Measurements from ENCODE around the gene ADGRG6. TPM values are rescaled to one million over a fixed set of nuclear protein-coding genes. Genes with fewer than 3 reads are reported as not detected.

ADGRG6 gene
- total RNA-seq, 1 donor from 2014 or later = 3.6 TPM

DNA sequence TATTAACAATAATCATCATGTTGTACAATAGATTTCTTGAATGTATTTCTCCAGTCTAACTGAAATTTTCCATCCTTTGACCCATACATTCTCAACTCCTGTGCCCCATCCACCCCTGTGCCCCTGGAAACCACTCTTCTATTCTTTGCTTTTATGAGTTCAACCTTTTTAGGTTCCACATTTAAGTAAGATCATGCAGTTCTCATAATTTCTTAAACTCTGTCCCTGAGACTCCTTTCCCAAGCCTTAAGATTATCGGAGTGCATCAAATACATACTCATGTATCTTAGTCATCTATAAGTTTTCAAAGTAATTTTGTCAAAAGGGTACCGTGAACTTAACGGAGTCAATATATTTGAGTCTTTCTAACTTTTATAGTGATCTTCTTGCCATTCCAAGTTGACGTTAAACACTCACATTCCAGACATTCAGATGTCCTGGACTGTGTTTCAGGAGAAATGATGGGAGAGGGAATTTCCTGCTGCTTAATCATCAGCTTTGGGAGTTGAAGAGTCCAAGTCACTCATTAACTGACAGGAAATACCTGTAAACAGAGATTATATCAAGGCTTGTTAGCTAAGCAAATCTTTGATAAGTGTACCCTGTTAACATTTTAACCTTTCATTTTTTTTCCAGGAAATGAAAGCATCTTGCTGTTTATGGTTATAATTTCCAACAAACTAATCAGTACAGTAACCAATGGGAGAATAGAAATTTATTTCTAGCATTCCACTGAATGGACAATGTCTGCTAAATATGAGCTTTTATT lies 73.3 kb downstream of the ADGRG6 start:
- intact Hi-C loops (cut with micrococcal nuclease) = no loop called here
- H3K4me1 ChIP-seq = peaks cover 38% of the 10 kb centered on the region
- H3K36me3 ChIP-seq = no peaks in the 10 kb centered on the region
- no peak for DNase-seq
- no peak overlapping the region for H3K4me3 ChIP-seq
- no peaks in the 10 kb centered on the region for H3K27me3 ChIP-seq (ENCODE audit: low read depth)
- TF ChIP-seq, protein P1, sequence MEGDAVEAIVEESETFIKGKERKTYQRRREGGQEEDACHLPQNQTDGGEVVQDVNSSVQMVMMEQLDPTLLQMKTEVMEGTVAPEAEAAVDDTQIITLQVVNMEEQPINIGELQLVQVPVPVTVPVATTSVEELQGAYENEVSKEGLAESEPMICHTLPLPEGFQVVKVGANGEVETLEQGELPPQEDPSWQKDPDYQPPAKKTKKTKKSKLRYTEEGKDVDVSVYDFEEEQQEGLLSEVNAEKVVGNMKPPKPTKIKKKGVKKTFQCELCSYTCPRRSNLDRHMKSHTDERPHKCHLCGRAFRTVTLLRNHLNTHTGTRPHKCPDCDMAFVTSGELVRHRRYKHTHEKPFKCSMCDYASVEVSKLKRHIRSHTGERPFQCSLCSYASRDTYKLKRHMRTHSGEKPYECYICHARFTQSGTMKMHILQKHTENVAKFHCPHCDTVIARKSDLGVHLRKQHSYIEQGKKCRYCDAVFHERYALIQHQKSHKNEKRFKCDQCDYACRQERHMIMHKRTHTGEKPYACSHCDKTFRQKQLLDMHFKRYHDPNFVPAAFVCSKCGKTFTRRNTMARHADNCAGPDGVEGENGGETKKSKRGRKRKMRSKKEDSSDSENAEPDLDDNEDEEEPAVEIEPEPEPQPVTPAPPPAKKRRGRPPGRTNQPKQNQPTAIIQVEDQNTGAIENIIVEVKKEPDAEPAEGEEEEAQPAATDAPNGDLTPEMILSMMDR (IDR thresholded peaks at IDR 0.05; ENCODE audit: borderline replicate concordance) = no peak
- H3K27ac ChIP-seq (replicated peaks) = peak overlapping the region; percentile 27
- no peaks in the 10 kb centered on the region for H3K9me3 ChIP-seq (replicated peaks)

DNA sequence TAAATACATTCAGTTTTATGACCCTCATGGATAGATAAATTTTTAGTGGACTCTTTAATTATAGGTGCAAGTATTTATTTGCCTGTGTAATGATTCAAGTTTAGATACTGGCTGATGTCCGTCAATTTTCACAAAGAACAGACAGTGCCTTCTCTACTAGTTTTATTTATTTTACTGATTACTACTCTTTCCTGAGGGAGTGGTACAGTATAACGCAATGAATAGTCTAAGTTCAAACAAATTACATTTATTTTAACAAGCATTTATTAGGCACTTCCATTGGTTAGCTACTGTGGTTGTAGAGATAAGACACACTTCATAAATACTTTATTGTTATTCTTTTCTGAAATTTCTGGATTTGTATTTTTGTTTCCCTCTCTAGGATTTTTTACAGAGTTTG lies 74.3 kb downstream of the ADGRG6 start:
- H3K27ac ChIP-seq (replicated peaks) = no peak overlapping the region
- H3K27me3 ChIP-seq (ENCODE audit: low read depth) = no peaks in the 10 kb centered on the region
- no peaks in the 10 kb centered on the region for H3K9me3 ChIP-seq (replicated peaks)
- no peak overlapping the region for H3K4me3 ChIP-seq
- DNase-seq = no peak
- H3K4me1 ChIP-seq = peaks cover 38% of the 10 kb centered on the region
- H3K36me3 ChIP-seq = no peaks in the 10 kb centered on the region
- TF ChIP-seq, protein P1 (IDR thresholded peaks at IDR 0.05; ENCODE audit: borderline replicate concordance) = no peak
- intact Hi-C loops (cut with micrococcal nuclease) = no loop called here

DNA sequence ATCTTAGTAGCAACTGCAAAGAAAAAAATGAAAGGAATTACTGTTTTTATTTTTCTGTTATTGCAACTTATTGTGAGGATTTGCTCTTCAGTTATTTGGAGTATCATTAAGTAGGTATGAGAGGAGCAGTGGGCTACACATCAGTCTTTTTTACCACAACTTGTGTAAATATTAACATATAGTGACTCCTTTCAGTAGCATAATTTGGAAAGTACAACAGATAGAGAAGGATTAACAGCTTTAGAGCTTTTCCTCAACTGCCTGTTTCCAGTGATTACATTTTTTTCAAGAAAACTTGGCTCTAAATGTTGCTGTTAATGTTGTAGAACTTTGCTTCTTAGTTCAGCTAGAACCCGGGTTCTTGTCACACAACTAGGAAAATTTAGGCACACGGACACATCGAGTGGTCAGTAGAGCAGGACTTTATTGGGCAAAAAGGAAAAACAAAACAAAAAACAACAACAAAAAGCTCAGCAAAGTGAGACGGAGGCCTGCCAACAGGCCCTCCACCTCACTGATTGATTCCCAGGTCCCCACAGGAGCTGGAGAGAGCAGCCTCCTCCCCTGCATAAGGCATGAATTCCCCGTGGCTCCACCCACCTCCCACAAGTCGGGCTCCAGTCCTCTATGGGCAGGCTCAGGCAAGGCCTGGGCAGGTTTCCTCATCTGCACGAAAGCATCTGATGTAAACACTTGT lies 75.1 kb downstream of the ADGRG6 start:
- Histone ChIP-seq H3K4me3 (no peak overlapping the region), H3K9me3 (replicated peaks) (no peaks in the 10 kb centered on the region), H3K27me3 (ENCODE audit: low read depth) (no peaks in the 10 kb centered on the region), H3K36me3 (no peaks in the 10 kb centered on the region), H3K4me1 (peaks cover 38% of the 10 kb centered on the region), H3K27ac (replicated peaks) (peak overlapping the region; percentile 13)
- no peak for DNase-seq
- TF ChIP-seq, protein P1 (IDR thresholded peaks at IDR 0.05; ENCODE audit: borderline replicate concordance) = no peak
- intact Hi-C loops (cut with micrococcal nuclease) = no loop called here

DNA sequence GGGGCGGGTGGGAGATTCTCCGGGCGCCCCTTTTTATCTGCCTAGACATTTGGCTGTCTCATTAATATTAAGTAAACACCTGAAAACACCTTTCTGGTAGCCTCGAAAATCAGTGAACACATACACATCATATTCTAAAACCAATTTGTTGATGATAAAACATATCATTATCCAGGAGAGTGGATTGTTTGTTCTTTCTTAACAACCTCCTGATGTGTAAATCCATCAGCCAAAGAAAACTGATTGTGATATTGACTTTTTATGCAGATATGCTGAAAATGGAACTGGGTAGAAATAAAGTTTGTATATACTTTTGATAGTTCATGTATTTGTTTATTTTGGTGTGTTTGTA lies 75.7 kb downstream of the ADGRG6 start:
- Histone ChIP-seq H3K4me3 (no peak overlapping the region), H3K36me3 (no peaks in the 10 kb centered on the region), H3K27me3 (ENCODE audit: low read depth) (no peaks in the 10 kb centered on the region), H3K4me1 (peaks cover 38% of the 10 kb centered on the region), H3K9me3 (replicated peaks) (no peaks in the 10 kb centered on the region), H3K27ac (replicated peaks) (peak overlapping the region; percentile 13)
- TF ChIP-seq, protein P1 (IDR thresholded peaks at IDR 0.05; ENCODE audit: borderline replicate concordance) = no peak
- intact Hi-C loops (cut with micrococcal nuclease) = no loop called here
- no peak for DNase-seq

DNA sequence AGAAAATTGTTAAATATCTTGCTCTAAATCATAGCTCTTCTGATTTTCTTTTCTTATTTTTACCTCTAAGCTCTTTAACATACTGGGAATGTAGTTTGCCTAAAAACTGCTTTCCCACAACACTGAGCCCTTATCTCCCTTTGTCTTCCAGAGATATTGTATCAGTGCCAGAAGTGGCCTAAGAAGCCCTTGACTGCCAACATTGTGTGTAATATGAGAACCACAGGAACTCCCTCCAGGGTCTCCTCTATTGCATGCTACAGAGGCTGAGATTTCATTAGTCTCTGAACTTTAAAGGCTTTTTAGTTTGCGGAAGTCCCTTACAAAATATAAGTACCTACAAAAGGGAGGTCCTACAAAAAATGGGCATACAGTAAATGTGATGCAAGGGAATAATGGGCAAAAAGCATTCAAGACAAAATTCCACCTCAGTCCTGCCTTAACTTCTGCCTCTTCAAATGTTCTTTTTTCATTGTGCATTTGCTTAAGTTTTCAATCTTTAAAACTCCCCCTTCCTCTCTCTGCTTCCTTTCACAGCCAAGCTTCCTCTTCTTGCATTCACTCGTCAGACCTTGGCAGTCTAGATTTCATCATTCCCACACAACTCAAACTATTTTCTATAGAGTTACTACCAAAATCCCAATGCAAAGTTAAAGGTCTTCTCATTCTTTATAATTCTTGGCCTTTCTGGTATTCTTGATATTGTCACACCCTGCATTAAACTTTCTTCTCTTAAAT lies 76.5 kb downstream of the ADGRG6 start:
- Histone ChIP-seq H3K4me1 (peaks cover 38% of the 10 kb centered on the region), H3K4me3 (no peak overlapping the region), H3K9me3 (replicated peaks) (no peaks in the 10 kb centered on the region), H3K27me3 (ENCODE audit: low read depth) (no peaks in the 10 kb centered on the region), H3K27ac (replicated peaks) (peak overlapping the region; percentile 51), H3K36me3 (no peaks in the 10 kb centered on the region)
- TF ChIP-seq, protein P1 (IDR thresholded peaks at IDR 0.05; ENCODE audit: borderline replicate concordance) = no peak
- intact Hi-C loops (cut with micrococcal nuclease) = no loop called here
- no peak for DNase-seq

Measured in left ventricle myocardium inferior (tissue), 1 donor.